ENCODE data around the gene DEFB124.
"Not testable (repeated sequence)": the region's sequence is repeated elsewhere in the genome, so short reads cannot be mapped to it uniquely, and the experiment has no call there.

The DEFB124 gene, protein sequence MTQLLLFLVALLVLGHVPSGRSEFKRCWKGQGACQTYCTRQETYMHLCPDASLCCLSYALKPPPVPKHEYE

DNA sequence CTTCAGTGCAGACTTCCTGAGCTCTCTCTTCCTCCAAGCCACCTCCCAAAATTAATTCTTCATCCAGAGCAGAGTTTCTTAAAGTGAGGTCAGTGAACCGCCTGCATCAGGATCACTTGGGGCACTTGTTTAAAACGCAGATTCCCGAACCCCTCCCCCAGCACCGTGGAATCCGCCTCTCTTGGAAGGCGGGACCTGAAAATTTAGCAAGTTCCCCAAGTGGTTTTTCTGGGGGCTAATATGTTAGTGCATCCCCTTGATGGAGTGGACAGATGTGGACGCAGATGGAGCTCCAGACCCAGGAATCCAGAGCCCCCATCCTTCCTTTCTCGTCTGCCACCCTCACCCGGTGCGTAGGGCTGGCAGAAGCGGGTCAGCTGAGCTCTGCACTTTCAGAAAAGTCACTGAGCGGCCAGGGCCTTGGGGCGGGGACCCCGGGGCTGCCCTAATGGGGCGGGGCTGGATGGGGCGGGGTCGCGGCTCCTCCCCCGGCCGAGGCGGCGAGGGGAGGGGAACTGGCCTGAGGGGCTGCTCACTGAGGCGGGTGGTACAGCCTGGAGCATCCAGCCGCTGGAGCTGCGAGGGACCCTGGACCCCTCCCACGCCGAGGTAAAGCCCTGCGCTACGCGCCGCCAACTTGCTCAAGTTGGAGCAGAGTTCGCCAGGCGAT, at the start of gene DEFB124, which contains the start of gene REM1:
TSS of gene DEFB124 (minus strand) at position 370 of the 670 bp plus-strand sequence. CDS start 2,114 bp downstream, outside the sequence.
TSS of gene REM1 (plus strand) at position 531 of the 670 bp plus-strand sequence. CDS start 1,158 bp downstream, outside the sequence.
- no peak for DNase-seq

- DNase-seq, result no peak
Measured at GRCh38 chr20:31523361-31524283, 48.7 kb upstream of the DEFB124 start.

GRCh38 chr20:31522731-31523130, 47.8 kb upstream of the DEFB124 start:
- DNase-seq, result no peak

DNA sequence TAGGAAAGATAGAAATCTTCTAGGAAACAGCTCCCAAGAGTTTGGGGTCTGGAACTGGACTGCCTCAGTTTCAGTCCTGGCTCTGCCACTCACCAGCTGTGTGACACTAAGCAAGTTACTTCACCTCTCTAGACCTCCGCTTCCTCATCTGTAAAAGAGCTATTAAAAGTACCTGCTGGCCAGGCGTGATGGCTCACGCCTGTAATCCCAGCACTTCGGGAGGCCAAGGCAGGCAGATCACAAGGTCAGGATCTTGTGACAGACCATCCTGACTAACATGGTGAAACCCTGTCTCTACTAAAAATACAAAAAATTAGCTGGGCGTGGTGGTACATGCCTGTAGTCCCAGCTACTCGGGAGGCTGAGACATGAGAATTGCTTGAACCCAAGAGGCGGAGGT, 46.3 kb upstream of the DEFB124 start:
- not testable (repeated sequence) for DNase-seq

GRCh38 chr20:31517373-31517772, 42.4 kb upstream of the DEFB124 start:
- DNase-seq, result no peak

- no peak for DNase-seq
Measured at GRCh38 chr20:31516651-31517050, 41.7 kb upstream of the DEFB124 start.

DNA sequence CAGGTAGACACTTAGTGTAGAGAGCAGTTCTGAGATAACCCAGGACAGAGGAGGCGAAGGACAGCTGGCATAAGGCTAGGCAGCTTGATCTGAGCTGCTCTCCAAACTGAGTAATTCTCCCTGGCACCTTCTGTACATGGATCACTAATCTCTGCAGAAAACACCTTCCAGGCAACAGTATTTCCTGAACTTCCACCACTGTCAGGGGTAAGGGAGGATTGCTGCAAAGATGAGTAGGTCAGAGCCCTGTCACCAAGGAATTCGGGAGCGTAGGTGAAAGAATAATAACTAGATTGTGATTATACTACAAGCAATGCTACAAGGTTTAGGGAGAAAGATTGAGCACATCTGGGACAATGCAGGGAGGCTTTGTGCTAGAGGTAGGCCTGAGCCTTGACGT, 41.2 kb upstream of the DEFB124 start:
- DNase-seq, result no peak

- DNase-seq, result no peak
Measured at GRCh38 chr20:31515775-31516107, 40.8 kb upstream of the DEFB124 start.

DNA sequence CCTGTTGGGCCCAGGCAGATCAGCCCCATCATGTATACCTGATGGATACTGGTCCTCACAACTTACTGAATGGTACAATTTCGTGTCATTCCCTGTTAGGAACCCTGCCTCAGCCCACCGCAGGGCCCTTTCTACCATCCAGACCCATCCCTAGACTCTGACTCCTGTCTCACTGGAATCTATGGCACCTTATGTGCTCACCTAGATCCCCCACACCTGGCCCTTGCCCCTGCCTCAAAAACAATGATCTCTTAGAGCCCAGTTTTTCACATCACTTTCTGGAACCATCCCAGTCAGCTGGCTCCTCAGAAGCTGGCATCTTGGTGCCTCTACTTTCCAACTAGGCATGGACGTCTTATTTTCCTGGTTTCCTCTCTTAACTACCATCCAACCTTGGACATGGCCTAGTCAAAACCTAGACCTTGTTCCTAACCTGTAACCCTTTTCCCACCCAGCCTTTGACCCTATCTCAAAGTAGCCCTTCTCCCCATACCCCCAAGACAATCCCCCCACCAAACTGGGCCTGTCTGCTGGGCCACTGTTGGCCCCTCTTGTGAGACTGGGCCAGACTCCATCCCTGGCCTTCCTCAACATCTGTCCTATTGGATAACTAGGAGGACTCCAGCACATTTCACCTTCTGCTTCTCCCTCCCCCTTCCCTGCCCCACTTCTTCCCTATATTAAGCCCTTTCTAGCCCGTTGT, 40.3 kb upstream of the DEFB124 start:
- no peak for DNase-seq

GRCh38 chr20:31514154-31515071, 39.5 kb upstream of the DEFB124 start, which contains the start of gene HM13:
Gene HM13, plus strand, starts transcription at chr20:31514442. Its CDS starts 110 bp downstream, at chr20:31514552.
- peak; percentile 81 to 97 for DNase-seq

DNA sequence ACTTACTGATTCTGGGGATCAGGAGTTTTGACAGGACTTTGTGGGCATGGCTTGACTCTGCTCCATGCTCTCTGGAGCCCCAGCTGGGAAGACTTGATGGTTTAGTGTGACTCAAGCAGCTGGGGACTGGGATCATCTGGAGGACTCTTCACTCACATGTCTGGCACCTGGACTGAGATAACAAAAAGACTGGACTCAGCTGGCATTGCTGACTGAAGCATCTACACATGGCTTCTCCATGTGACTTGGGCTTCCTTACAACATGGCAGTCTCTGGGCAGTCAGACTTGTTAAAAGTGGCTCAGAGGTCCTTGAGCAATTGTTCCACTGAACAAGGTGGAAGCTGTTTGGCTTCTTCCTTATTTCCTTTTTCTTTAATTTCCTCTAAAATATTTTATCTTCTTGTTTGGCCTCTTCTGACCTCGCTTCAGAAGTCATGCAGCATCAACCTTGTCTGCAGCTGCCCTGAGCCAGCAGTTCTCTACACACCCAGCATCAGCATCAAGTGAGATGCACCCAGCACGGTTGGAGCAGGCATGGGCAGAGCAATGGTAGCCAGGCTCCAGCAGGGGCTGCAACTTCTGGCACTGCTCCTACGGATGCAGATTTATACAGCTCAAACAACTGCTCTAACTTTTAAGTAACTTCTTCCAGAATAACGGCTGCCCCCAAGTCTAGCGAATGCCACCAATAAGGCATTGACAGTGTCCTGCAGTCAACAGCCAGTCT, 33.8 kb upstream of the DEFB124 start:
- DNase-seq, result no peak

- DNase-seq, result no peak
Measured at GRCh38 chr20:31505903-31506302, 31.0 kb upstream of the DEFB124 start.

DNA sequence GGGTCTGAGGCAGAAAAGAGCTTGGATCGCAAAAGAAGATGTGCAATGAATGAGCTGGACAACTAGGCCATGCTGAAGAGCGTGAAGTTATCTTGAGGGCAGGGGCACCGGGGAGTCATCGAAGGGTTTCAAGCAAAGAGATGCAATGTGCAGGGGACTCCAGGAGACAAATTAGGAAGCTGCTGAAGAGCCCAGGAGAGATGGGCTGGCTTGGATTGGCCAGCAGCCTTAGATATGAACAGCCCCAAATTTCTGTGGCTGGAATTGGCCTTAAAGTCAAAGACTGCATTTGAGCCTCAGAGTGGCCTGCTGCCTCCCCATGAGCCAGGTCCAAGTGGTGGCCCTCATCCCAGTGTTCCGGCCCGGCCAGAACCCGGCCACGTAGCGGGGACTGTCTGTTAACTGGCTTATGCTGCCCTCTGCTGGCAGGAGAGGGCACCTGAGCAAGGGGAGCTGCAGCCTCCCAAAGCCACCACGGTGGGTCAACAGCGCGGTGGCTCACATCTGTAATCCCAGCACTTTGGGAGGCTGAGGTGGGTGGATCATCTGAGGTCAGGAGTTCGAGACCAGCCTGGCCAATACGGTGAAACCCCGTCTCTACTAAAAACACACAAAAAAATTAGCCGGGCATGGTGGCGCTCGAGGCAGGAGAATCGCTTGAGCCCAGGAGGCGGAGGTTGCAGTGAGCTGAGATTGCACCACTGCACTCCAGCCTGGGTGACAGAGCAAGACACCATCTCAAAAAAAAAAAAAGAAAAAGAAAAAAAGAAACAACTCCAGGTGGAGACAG, 28.2 kb upstream of the DEFB124 start:
- DNase-seq, result peak; percentile 29 to 82

- DNase-seq, result no peak
Measured at GRCh38 chr20:31500527-31500926, 25.6 kb upstream of the DEFB124 start.

GRCh38 chr20:31497838-31498540, 23.1 kb upstream of the DEFB124 start:
- no peak for DNase-seq

- DNase-seq, result peak; percentile 24 to 67
Measured at GRCh38 chr20:31496761-31497295, 21.9 kb upstream of the DEFB124 start.

GRCh38 chr20:31494131-31494530, 19.2 kb upstream of the DEFB124 start:
- DNase-seq, result no peak

- no peak for DNase-seq
Measured at GRCh38 chr20:31490752-31491151, 15.8 kb upstream of the DEFB124 start.

DNA sequence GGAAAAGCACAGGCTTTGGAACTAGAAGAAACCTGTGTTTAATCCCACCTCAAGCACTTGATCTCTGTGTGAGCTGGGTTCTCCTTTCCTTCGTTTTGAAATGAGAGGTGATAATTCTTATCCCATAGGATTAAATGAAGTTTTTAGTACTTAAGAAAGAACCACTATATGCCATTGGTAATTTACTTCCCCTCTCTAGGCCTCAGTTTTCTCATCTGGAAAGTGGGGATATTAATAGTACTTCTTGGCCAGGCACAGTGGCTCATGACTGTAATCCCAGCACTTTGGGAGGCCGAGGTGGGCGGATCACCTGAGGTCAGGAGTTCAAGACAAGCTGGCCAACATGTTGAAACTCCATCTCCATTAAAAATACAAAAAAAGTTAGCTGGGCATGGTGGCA, 14.2 kb upstream of the DEFB124 start:
- DNase-seq, result no peak
